K562 (cell line): ENCODE results near the gene MMP10. TPM values are rescaled to one million over a fixed set of nuclear protein-coding genes. Genes with fewer than 3 reads are reported as not detected.

ENCODE experiments used
- ATAC-seq: fragments of 200-7000 bp; cut with Tn5 transposase; 3 replicates; pipeline ENCODE4 v1.9.1; 2020; ENCODE audit warnings: moderate library complexity
- BruUV-seq: library from RNA; stranded (reverse); fragments of 400-500 nt; replicated peaks from 2 replicates; lab custom pipeline; 2021; lab: Mats Ljungman, UMichigan
- CTCF ChIA-PET: fragments of 300-600 bp; formaldehyde crosslinking; extraction: SDS; loops from one replicate; lab custom pipeline; 2021; ENCODE audit warnings: low intra/inter-chr PET ratio; lab: Yijun Ruan, JAX
- POLR2A ChIA-PET: fragments of 300-600, 350-650 bp; sonication (Branson Sonifier 250); formaldehyde crosslinking; extraction: SDS; loops from one replicate; lab custom pipeline; 2021; ENCODE audit warnings: antibody characterized with exemption, inconsistent platforms; lab: Yijun Ruan, JAX
- DNase-seq, 4 experiments: peaks; one replicate each; pipeline versions ENCODE4 v3.0.0 to v3.0.0-alpha.2; 2011 to 2018; ENCODE audit warnings: low spot score in 3 of 4, mixed read lengths in 3 of 4; ENCODE audit errors: extremely low read depth in 1 of 4
- FAIRE-seq: peaks from 2 replicates; lab custom pipeline; 2011; peaks lifted over from hg19 to GRCh38; lab: Jason Lieb, UNC
- H2AFZ ChIP-seq: 2 replicates; pipeline ENCODE4 v1.6.0; 2011; ENCODE audit warnings: low read depth, low read length, control low read depth, inconsistent platforms
- H3K27ac ChIP-seq: fragments of 200-600 bp; 3 replicates; pipeline ENCODE4 v1.8.0; 2011; ENCODE audit warnings: low read depth, mild to moderate bottlenecking, control low read depth, inconsistent platforms, low read length, moderate library complexity, mixed read lengths; ENCODE audit errors: extremely low read depth
- H3K27me3 ChIP-seq, 2 experiments: fragments of 300-600 bp in 1 of 2; 2 replicates in 1 of 2; 3 replicates in 1 of 2; pipeline versions ENCODE4 v1.6.0 to v1.8.0; 2011; ENCODE audit warnings: inconsistent platforms in 2 of 2, low read length in 2 of 2, mild to moderate bottlenecking in 1 of 2, mixed read lengths in 1 of 2, moderate library complexity in 1 of 2; ENCODE audit not compliant: control insufficient read depth in 2 of 2, insufficient read depth in 2 of 2
- H3K36me3 ChIP-seq: fragments of 300-600 bp; 3 replicates; pipeline ENCODE4 v1.8.0; 2011; ENCODE audit warnings: mild to moderate bottlenecking, low read length, inconsistent platforms; ENCODE audit not compliant: control insufficient read depth, insufficient read depth
- H3K4me1 ChIP-seq, 2 experiments: fragments of 200-600 bp in 1 of 2; replicated peaks in 1 of 2; 2 replicates in 1 of 2; 3 replicates in 1 of 2; pipeline versions ENCODE4 v1.5.1 to v1.8.0; 2011; ENCODE audit warnings: inconsistent platforms in 2 of 2, low read length in 2 of 2, mild to moderate bottlenecking in 1 of 2, mixed read lengths in 1 of 2, moderate library complexity in 1 of 2; ENCODE audit not compliant: control insufficient read depth in 2 of 2, insufficient read depth in 2 of 2
- H3K4me2 ChIP-seq: 2 replicates; pipeline ENCODE4 v1.6.1; 2011; ENCODE audit warnings: low read length, control low read depth, inconsistent platforms, mixed read lengths; ENCODE audit not compliant: insufficient read depth
- H3K4me3 ChIP-seq: fragments of 200-600 bp; sonication (generic), shearing (Covaris generic); 2 replicates; pipeline ENCODE4 v1.5.1; 2016; ENCODE audit warnings: control low read depth, inconsistent platforms
- H3K79me2 ChIP-seq: fragments of 200-600 bp; 3 replicates; pipeline ENCODE4 v1.8.0; 2011; ENCODE audit warnings: low read length, inconsistent platforms; ENCODE audit not compliant: control insufficient read depth, insufficient read depth
- H3K9ac ChIP-seq, 2 experiments: 2 replicates each; pipeline versions ENCODE4 v1.6.0 to v1.6.1; 2011; ENCODE audit warnings: low read depth in 2 of 2, low read length in 2 of 2, control low read depth in 1 of 2, inconsistent platforms in 1 of 2, mild to moderate bottlenecking in 1 of 2, mixed read lengths in 1 of 2; ENCODE audit not compliant: insufficient read depth in 1 of 2
- H3K9me1 ChIP-seq: one replicate; pipeline ENCODE4 v1.6.0; 2011; ENCODE audit warnings: inconsistent platforms, mild to moderate bottlenecking, low read length, moderate library complexity; ENCODE audit not compliant: control insufficient read depth, insufficient read depth
- H3K9me3 ChIP-seq: replicated peaks from 2 replicates; pipeline ENCODE4 v1.5.1; 2011; ENCODE audit warnings: low read depth, low read length, inconsistent platforms; ENCODE audit not compliant: control insufficient read depth, insufficient read depth
- H4K20me1 ChIP-seq: replicated peaks from 2 replicates; pipeline ENCODE4 v1.6.1; 2011; ENCODE audit warnings: low read length, inconsistent platforms, mixed read lengths; ENCODE audit not compliant: control insufficient read depth, insufficient read depth
- FOXK1 ChIP-seq: sonication (generic); formaldehyde crosslinking; IDR thresholded peaks from 2 replicates; pipeline ENCODE4 v1.8.0; 2022; ENCODE audit warnings: missing genetic modification reagents, mild to moderate bottlenecking, borderline replicate concordance
- JUN ChIP-seq, 2 experiments: sonication (generic) in 1 of 2; formaldehyde crosslinking in 1 of 2; IDR thresholded peaks; 2 replicates each; pipeline versions ENCODE4 v1.6.1 to v1.8.0; 2012 to 2022; ENCODE audit warnings: borderline replicate concordance in 2 of 2, mild to moderate bottlenecking in 2 of 2, improper control_type of control experiment in 1 of 2, low read depth in 1 of 2, low read length in 1 of 2, missing genetic modification reagents in 1 of 2
- KLF10 ChIP-seq: fragments of 250-450 bp; sonication (Bioruptor Pico); IDR thresholded peaks from 2 replicates; pipeline ENCODE4 v1.6.1; 2021; ENCODE audit warnings: matching md5 sums
- LARP7 ChIP-seq: fragments of 450-650 bp; IDR thresholded peaks from 2 replicates; pipeline ENCODE4 v1.6.1; 2016
- LCOR ChIP-seq: sonication (generic); formaldehyde crosslinking; IDR thresholded peaks from 2 replicates; pipeline ENCODE4 v1.8.0; 2022; ENCODE audit warnings: mild to moderate bottlenecking, missing genetic modification reagents
- MEIS2 ChIP-seq: fragments of 450-650 bp; IDR thresholded peaks from 2 replicates; pipeline ENCODE4 v1.6.1; 2014; ENCODE audit warnings: mild to moderate bottlenecking; ENCODE audit not compliant: partially characterized antibody
- NFIC ChIP-seq: fragments of 450-650 bp; IDR thresholded peaks from 2 replicates; pipeline ENCODE4 v1.6.1; 2017; ENCODE audit warnings: mild to moderate bottlenecking, inconsistent platforms
- NFIX ChIP-seq: fragments of 250-450 bp; sonication (Bioruptor Pico); IDR thresholded peaks from 2 replicates; pipeline ENCODE4 v1.4.0; 2020; ENCODE audit warnings: low read depth, mild to moderate bottlenecking, moderate library complexity
- POLR2B ChIP-seq: fragments of 450-650 bp; IDR thresholded peaks from 2 replicates; pipeline ENCODE4 v1.6.1; 2018; ENCODE audit warnings: low read depth; ENCODE audit not compliant: partially characterized antibody
- RNF2 ChIP-seq: sonication (generic); IDR thresholded peaks from 2 replicates; pipeline ENCODE4 v1.6.1; 2016
- TEAD1 ChIP-seq, 2 experiments: fragments of 450-650 bp in 1 of 2; sonication (generic) in 1 of 2; formaldehyde crosslinking; IDR thresholded peaks; 2 replicates each; pipeline versions ENCODE4 v1.4.0 to v1.8.0; 2020 to 2022; ENCODE audit warnings: mild to moderate bottlenecking in 2 of 2, missing genetic modification reagents in 1 of 2
- ZNF431 ChIP-seq: sonication (generic); formaldehyde crosslinking; IDR thresholded peaks from 2 replicates; pipeline ENCODE4 v1.8.0; 2022; ENCODE audit warnings: mild to moderate bottlenecking, missing genetic modification reagents
- ZNF75A ChIP-seq: fragments of 450-650 bp; formaldehyde crosslinking; IDR thresholded peaks from 2 replicates; pipeline ENCODE4 v1.4.0; 2020; ENCODE audit warnings: mild to moderate bottlenecking
- in situ Hi-C: fragments of 300-500 bp; cut with MboI; formaldehyde crosslinking; loops from 4 replicates; pipeline ENCODE4 v1.15.0; 2018; ENCODE audit warnings: inconsistent platforms, mixed read lengths
- intact Hi-C: fragments of 100-400 bp; cut with micrococcal nuclease; formaldehyde crosslinking; loops from 2 replicates; pipeline ENCODE4 v1.14.2; 2022
- polyA plus RNA-seq, 8 experiments: library from polyadenylated mRNA; depleted of rRNA in 4 of 8; stranded (reverse) in 5 of 8; unstranded in 3 of 8; fragments of >200 nt; fragmentation: Nextera tagmentation in 2 of 8; fragmentation: Illumina TruSeq in 1 of 8; extraction: Ambion mirVana in 2 of 8; extraction: Trizol in 1 of 8; gene quantifications; 2 replicates each; pipeline versions ENCODE4 v1.2.1 to v1.2.3, GENCODE V29; 2011 to 2014; ENCODE audit warnings: inconsistent platforms in 1 of 8, missing spikeins in 1 of 8
- total RNA-seq, 7 experiments: library from RNA; depleted of rRNA in 6 of 7; stranded (reverse); fragments of >200 nt in 6 of 7; fragmentation: Illumina TruSeq in 2 of 7; extraction: Trizol in 2 of 7; gene quantifications; 2 replicates each; pipeline versions ENCODE4 v1.2.1 to v1.2.3, GENCODE V29; 2011 to 2021; ENCODE audit warnings: low replicate concordance in 1 of 7
- TF ChIP-seq, protein P1 (sequence below): sonication (generic); formaldehyde crosslinking; IDR thresholded peaks from 2 replicates; pipeline ENCODE4 v1.8.0; 2022; ENCODE audit warnings: missing genetic modification reagents, mild to moderate bottlenecking, borderline replicate concordance

The MMP10 gene
- total and polyA plus RNA-seq, 9 of the 15 experiments (the other 6 are each of a cell fraction or from before 2014, with no cell fraction given), result not detected

DNA sequence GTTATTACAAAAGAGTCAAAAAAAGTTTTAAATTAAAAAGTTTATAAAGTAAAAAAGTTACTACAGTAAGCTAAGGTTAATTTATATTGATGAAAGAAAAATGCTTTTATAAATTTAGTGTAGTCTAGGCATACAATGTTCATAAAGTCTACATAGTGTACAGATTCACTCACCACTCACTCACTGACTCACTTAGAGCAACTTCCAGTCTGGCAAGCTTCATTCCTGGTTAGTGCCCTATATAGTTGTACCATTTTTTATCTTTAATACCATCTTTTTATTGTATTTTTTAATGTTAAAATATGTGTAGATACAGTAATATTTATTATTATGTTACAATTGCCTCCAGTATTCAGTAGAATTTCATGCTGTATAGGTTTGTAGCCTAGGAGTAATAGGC is 2.6 kb upstream of the MMP10 start:
- FAIRE-seq, result no peak
- TF ChIP-seq ZNF75A (CRISPR knock-in tag) (no peak), MEIS2 (no peak), LARP7 (no peak), FOXK1 (CRISPR knock-in tag) (no peak), LCOR (CRISPR knock-in tag) (no peak), POLR2B (no peak), JUN (IDR thresholded peaks at IDR 0.05; ENCODE audit: borderline replicate concordance, low read depth, low read length) (no peak), JUN (CRISPR knock-in tag; IDR thresholded peaks at IDR 0.05; ENCODE audit: borderline replicate concordance) (no peak), KLF10 (no peak), NFIX (CRISPR knock-in tag) (no peak), TEAD1 (CRISPR knock-in tag; IDR thresholded peaks at IDR 0.05) (no peak), NFIC (no peak), ZNF431 (CRISPR knock-in tag) (no peak), RNF2 (no peak)
- TF ChIP-seq, protein P1, sequence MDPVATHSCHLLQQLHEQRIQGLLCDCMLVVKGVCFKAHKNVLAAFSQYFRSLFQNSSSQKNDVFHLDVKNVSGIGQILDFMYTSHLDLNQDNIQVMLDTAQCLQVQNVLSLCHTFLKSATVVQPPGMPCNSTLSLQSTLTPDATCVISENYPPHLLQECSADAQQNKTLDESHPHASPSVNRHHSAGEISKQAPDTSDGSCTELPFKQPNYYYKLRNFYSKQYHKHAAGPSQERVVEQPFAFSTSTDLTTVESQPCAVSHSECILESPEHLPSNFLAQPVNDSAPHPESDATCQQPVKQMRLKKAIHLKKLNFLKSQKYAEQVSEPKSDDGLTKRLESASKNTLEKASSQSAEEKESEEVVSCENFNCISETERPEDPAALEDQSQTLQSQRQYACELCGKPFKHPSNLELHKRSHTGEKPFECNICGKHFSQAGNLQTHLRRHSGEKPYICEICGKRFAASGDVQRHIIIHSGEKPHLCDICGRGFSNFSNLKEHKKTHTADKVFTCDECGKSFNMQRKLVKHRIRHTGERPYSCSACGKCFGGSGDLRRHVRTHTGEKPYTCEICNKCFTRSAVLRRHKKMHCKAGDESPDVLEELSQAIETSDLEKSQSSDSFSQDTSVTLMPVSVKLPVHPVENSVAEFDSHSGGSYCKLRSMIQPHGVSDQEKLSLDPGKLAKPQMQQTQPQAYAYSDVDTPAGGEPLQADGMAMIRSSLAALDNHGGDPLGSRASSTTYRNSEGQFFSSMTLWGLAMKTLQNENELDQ (CRISPR knock-in tag), result no peak
- DNase-seq, result no peak
- no peak overlapping the region for H2AFZ ChIP-seq
- no peak overlapping the region for H3K4me2 ChIP-seq
- in situ Hi-C loops, result no loop called here
- H3K4me1 ChIP-seq, result no peaks in the 10 kb centered on the region
- POLR2A ChIA-PET, result no interaction called here
- no peaks in the 10 kb centered on the region for H4K20me1 ChIP-seq
- CTCF ChIA-PET, result no interaction called here
- no TSS peak for BruUV-seq
- H3K9me1 ChIP-seq, result no peaks in the 10 kb centered on the region
- H3K27ac ChIP-seq, result no peak overlapping the region
- no peak for ATAC-seq
- no peaks in the 10 kb centered on the region for H3K9me3 ChIP-seq
- no peaks in the 10 kb centered on the region for H3K27me3 ChIP-seq
- no peak overlapping the region for H3K9ac ChIP-seq
- no peaks in the 10 kb centered on the region for H3K36me3 ChIP-seq
- H3K79me2 ChIP-seq, result no peaks in the 10 kb centered on the region
- no peak overlapping the region for H3K4me3 ChIP-seq
- intact Hi-C loops, result no loop called here
